HT1080 (cell line): ENCODE results near the gene RASSF8. TPM values are rescaled to one million over a fixed set of nuclear protein-coding genes. Genes with fewer than 3 reads are reported as not detected.
"Not testable (repeated sequence)": the region's sequence is repeated elsewhere in the genome, so short reads cannot be mapped to it uniquely, and the experiment has no call there.

Source experiments
- DNase-seq: peaks from one replicate; pipeline ENCODE4 v3.0.0-alpha.2; 2015; ENCODE audit warnings: low read depth
- total RNA-seq: library from RNA; depleted of rRNA; stranded (reverse); fragments of >200 nt; shearing (Covaris generic); gene quantifications from 2 replicates; pipeline ENCODE4 v1.2.3, GENCODE V29; 2014

The RASSF8 gene
- total RNA-seq, 1 experiment from 2014 or later: 33.5 TPM

GRCh38 chr12:26056335-26056734 is 97.9 kb downstream of the RASSF8 start:
- peak; percentile 75 for DNase-seq

- not testable (repeated sequence) for DNase-seq
Observed at GRCh38 chr12:26057271-26057670, 98.8 kb downstream of the RASSF8 start.

DNA sequence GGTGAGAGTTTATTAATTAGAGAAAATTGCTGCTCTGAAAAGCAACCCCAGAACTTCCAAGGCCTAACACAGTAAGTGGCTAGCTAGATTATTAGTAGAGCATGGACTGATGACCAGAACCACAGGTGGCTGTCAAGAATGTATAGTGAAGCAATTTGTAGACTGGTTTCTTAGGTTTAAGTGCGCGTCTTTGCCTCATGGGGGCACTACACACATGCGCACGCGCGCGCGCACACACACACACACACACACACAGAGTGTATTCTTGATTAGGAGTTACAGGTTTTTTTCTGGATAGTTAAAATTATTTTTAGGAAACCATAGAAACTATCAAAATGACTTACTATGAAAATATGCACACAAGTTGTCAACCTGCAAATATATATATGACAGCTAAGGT is 99.8 kb downstream of the RASSF8 start:
- no peak for DNase-seq

GRCh38 chr12:26058818-26059217 is 100.3 kb downstream of the RASSF8 start:
- no peak for DNase-seq

DNA sequence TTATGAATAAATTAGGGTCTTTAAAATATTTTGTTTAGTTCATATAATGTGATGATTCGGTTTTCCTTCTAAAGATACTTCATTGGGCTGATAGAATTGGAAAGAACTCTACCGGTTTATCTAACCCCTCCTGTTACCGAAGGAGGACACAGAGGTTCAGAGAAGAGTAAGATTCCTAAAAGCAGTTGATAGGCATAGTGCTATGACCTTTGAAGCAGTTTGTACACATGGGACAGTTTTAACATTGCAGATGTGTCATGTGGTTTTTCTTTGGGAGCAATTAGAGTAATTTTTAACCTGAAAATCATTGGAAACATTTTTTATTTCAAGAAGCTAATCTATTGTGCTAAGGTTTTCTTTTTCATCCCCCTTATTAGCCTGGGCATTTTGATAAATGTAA is 103.5 kb downstream of the RASSF8 start:
- no peak for DNase-seq

- DNase-seq: peak; percentile 62
Observed at GRCh38 chr12:26062566-26062965, 104.1 kb downstream of the RASSF8 start.

GRCh38 chr12:26065451-26065850 is 107.0 kb downstream of the RASSF8 start:
- DNase-seq: no peak

DNA sequence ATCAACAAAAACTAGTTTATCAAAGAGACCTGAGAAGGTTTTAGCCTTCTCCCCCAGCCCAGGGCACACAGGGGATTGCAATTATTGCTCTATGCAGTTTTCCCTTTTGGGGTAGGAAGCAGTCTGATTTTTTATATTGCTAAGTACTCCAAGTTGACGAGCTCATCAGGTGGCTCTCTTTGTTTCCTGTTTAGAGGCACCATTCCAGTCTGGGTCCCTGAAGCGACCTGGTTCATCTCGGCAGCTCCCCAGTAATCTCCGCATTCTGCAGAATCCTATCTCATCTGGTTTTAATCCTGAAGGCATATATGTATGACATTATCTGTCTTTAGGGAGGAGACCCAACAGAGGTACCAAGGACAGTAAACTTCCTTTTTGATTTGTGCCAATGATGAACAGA is 110.0 kb downstream of the RASSF8 start:
- DNase-seq: no peak

GRCh38 chr12:26069796-26070195 is 111.3 kb downstream of the RASSF8 start:
- no peak for DNase-seq

DNA sequence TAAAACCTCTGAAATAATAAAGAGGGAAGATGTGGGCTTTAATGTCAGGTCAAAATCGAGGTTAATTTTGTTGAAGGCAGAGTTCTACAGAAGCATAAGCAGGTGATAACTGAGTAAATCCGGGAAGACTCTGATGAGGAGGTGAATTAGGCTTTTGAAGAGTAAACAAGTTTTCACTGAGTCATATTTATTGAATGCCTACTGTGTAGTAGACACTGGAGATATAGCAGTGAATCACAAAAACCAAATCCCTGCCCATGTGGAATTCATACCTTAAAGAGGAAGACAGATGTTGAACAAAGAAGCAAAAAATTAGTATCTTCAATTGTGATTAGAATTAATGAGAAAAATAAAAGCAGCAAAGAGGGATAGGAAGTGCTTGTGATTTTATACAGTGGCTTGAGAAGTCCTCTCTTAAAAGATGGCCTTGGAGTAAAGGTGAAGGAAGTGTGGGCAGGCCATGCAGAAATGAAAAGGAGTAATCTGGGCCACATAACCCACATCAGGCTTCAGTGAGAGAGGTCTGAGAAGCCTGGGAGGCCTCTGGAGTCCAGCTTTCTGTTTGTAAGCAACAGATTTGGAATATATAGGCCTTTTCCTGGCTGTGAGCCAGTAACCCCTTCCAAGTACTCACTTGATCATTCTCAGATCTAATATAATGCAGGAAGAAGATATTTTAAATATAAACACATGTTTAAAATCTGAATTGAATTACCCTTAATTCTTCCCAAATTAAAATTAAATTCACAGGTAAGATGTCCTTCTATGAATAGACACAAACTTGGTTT is 119.6 kb downstream of the RASSF8 start:
- peak; percentile 18 for DNase-seq

GRCh38 chr12:26080911-26081310 is 122.4 kb downstream of the RASSF8 start:
- no peak for DNase-seq

GRCh38 chr12:26086936-26087335 is 128.5 kb downstream of the RASSF8 start:
- no peak for DNase-seq

DNA sequence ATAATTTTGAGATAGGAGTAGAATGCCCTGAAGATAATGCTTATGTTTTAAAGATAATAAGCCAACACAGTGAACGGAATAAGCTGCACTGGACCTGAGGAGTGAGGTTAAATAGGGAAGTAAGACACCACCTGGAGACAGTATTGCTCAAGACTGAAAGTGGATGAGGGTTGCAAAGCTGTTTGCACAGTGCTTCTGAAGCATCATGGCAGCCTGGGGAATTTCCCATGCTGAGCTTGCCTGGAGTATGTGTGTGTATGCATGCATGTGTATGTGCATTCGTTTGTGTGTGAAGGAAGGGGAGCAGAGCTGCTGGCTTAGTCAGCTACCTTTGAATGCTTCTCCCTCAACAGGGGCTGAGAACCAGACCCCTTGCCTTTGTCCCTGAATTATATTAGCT is 130.5 kb downstream of the RASSF8 start:
- DNase-seq: no peak

GRCh38 chr12:26090836-26091510 is 132.5 kb downstream of the RASSF8 start:
- peak; percentile 43 for DNase-seq

- no peak for DNase-seq
Observed at GRCh38 chr12:26091822-26092221, 133.3 kb downstream of the RASSF8 start.

DNA sequence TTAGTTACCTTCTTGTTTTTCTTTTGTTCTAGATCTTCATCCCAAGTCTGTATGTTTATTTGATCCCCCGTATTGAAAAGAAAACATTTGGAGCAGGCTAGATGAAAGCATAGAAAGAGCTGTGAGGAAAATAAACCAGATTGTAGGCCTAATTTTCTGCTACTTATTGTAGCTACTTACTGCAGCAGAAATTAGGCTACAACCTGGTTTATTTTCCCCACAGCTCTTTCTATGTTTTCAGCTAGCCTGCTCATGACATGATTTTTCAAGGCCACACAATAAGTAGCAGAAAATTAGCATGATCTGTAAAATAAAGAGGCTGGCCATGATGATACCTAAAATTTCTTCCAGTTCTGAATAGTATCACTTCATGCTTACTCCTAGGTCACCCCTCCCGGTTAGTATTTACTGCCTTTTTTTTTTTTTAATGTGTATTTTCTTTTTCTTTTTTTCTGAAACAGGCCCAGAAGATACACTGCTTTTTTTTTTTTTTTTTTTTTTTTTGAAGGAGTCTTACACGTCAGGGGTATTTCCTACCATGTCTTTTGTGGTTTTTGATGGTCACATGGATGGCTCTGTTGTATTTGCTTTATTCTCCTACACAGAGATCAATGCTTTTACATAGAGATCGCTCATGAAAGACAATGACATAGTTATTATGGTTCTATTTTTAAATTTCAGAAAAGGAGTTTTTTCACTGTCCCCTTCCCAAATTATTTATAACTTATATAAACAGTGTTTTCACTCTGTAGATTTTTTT is 134.0 kb downstream of the RASSF8 start:
- DNase-seq: peak; percentile 57

- no peak for DNase-seq
Observed at GRCh38 chr12:26095186-26095585, 136.7 kb downstream of the RASSF8 start.

DNA sequence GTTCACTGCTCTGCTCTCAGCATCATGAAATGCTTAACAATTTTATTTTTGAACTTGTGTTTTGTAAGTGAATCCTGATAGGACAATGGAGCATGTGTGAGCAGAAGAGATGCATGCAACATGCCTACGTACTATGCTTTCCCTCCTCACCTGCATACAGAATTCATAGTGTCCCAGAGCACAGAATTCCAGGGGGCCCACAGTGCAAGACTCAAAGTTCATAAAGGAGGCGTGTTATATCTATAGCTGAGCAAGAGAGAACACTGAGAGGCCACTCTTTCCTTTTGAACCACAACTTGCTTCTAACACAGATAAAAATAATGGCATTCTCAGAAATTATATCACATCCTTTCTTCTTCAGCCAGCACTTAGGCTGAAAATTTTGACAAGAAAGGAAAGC is 137.6 kb downstream of the RASSF8 start:
- no peak for DNase-seq

DNA sequence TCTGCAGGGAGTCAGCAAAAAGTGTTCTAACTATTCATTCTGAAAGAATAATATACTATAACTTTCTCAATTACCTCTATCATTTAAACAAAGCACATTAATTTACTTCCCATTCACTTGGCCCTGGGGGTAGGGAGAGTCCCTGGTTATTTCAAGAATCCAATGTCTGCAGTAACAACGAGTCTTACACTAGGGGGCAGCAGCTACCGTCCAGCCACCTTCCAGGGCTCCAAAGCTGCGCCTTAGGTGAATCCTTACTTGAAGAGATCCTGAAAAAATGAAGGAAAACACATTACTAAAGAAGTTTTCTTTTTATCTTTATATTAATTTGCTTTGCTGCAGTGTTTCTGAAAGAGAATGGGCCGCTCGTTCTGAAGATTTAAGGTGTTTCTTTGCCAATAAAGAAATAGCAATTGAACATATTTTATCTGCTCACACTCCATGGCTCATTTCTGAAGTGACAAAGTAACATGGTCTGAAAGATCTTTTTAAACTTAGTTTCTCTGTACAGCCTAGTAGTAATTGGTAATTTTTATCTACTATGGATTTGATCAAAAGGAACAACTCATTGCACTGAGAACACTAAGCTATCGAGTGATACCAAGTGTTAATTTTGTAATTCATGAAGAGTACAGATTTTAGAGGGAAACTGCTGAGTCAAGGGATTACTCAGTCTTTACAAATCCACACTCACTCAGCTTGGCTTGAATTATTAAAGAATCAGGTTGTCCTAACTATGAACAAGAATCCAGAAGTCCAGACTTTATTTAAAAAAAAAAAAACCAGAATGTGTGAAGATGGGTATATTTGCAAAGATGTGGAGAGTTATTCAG is 138.8 kb downstream of the RASSF8 start:
- peak; percentile 60 for DNase-seq

- DNase-seq: no peak
Observed at GRCh38 chr12:26100666-26101349, 142.3 kb downstream of the RASSF8 start.

DNA sequence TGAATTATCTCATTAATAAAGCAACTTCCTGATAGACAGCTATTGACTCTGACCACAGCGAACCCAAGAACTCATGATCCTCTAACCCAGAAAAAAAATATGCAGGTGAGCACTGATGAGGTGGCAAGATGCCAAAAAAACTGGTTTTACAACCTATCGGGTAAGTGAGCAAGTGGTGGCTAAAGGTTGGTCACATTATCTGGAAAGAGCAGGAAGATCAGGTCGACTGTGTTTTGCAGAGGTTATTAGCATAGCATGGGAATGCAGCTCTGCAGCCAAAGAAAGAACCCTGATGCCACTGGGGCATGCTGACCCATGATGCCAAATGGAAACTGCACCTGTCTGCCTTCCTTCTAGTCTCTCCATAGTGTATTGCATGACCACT is 142.9 kb downstream of the RASSF8 start:
- DNase-seq: no peak
